MV-4-11 (cell line): ENCODE results near the gene LRRIQ4.

Source experiments
- DNase-seq: peaks from one replicate; lab custom pipeline; 2025; lab: John Stamatoyannopoulos, UW

Gene LRRIQ4

GRCh38 chr3:169812332-169813235, at the start of gene LRRIQ4, which contains the start of gene LRRC34:
TSS of gene LRRIQ4 (plus strand) at chr3:169812870. CDS start at chr3:169821922, 9,052 bp downstream.
TSS of gene LRRC34 (minus strand) at chr3:169812904. CDS start at chr3:169812548, 356 bp downstream.
- peak; percentile 96 for DNase-seq

DNA sequence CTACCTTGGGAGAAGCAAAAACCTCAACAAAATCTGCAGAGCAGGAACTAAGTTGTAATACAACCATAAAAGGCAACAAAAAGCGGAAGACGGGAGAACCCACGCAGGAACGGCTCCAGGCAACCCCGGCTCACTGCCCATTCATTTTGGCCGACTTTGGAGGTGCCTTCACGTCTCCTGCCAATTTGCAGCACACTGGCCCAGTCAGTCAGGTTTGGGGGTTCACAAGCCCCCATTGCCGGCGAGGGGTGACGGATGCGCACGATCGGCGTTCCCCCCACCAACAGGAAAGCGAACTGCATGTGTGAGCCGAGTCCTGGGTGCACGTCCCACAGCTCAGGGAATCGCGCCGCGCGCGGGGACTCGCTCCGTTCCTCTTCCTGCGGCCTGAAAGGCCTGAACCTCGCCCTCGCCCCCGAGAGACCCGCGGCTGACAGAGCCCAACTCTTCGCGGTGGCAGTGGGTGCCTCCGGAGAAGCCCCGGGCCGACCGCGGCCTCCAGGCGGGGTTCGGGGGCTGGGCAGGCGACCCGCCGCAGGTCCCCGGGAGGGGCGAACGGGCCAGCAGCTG, 48.3 kb upstream of the LRRIQ4 start:
- DNase-seq, result peak; percentile 87

- peak; percentile 93 for DNase-seq
Observed at GRCh38 chr3:169764882-169765612, 47.6 kb upstream of the LRRIQ4 start, which contains the start of gene TERC. TSS of gene TERC (minus strand) at chr3:169765060.

GRCh38 chr3:169769287-169770181, 43.1 kb upstream of the LRRIQ4 start, which contains the start of gene ACTRT3:
TSS of gene ACTRT3 (minus strand) at chr3:169769561. CDS start at chr3:169769520, 41 bp downstream.
- DNase-seq, result peak; percentile 48

GRCh38 chr3:169771497-169772304, 41.0 kb upstream of the LRRIQ4 start:
- DNase-seq, result peak; percentile 85

DNA sequence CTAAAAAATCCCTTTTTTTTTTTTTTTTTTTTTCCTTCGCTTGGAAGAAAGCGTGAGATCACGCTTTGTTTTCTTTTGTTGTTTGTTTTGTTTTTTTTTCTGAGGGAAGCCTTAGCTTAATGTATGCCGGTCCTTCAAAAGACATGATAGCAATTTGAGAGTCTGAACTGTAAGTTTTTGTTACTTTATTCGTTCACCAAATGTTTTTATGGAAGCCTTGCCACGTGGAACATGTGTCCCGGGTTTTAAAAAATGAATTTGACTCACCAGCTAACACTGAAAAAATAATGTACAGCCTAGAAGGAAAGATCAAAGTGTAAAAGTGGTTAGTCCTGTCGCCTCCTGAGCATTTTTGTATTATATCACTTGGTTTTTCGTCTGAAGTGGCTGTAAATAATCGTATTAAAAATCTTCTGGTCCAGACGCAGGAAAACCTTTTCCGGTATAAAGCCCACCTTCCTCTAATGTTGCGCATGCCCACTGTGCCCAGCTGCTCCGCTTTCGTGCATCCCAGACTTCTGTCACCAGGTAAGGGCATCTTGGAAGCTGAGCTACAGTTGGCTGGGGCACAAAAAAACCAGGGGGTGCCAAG, 40.3 kb upstream of the LRRIQ4 start:
- peak; percentile 67 for DNase-seq

- peak; percentile 88 for DNase-seq
Observed at GRCh38 chr3:169772897-169773816, 39.5 kb upstream of the LRRIQ4 start, which contains the start of gene MYNN. TSS of gene MYNN (plus strand) at chr3:169773396. CDS start at chr3:169774296, 900 bp downstream.

DNA sequence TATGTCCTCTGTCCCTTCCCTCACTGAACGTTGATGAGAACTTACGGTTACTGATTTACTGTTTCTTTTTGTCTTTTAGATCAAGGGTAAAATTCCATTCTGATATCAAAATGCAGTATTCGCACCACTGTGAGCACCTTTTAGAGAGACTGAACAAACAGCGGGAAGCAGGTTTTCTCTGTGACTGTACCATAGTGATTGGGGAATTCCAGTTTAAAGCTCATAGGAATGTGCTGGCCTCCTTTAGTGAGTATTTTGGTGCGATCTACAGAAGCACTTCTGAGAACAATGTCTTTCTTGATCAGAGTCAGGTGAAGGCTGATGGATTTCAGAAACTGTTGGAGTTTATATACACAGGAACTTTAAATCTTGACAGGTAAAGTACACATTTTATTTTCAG, 38.5 kb upstream of the LRRIQ4 start:
- DNase-seq, result no peak

- no peak for DNase-seq
Observed at GRCh38 chr3:169777822-169778221, 34.8 kb upstream of the LRRIQ4 start.

DNA sequence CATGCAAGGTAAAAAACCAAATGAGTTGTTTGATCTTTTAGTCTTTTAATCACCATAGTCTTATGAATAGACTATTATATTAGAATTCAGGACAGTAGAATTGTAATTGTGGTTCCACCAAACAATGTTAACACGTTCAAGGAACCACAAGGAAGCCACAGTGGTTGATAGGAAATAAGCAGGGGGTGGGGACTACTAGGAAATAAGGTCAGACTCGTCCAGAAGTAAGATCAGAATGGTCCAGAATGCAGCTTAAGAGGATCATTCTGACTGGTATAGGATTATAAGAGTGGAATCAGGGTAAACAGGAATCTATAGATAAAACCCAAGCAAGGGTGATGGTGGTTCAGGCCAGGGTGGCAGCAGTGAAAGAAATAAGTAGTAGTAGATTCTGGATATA, 31.9 kb upstream of the LRRIQ4 start:
- no peak for DNase-seq

GRCh38 chr3:169781209-169781855, 31.3 kb upstream of the LRRIQ4 start:
- no peak for DNase-seq

GRCh38 chr3:169787120-169787519, 25.6 kb upstream of the LRRIQ4 start:
- DNase-seq, result no peak

DNA sequence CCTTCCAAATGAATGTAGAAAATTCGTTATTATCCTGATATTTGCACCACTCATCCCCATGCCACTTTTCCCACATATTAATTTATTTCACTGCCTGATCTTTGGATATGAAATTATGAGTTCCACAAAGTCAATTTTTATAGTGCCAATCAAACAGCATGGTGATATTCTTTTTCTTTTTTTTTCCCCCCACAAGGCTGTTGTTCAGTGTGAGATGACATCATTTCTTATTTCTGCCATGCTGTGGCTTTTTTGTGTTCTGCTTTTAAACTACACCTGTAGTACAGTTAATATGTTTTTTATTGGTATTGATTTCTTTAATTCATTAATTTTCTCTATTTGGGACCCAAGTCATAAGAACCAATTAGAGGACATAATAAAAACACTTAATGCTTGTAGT, 24.9 kb upstream of the LRRIQ4 start:
- DNase-seq, result no peak

DNA sequence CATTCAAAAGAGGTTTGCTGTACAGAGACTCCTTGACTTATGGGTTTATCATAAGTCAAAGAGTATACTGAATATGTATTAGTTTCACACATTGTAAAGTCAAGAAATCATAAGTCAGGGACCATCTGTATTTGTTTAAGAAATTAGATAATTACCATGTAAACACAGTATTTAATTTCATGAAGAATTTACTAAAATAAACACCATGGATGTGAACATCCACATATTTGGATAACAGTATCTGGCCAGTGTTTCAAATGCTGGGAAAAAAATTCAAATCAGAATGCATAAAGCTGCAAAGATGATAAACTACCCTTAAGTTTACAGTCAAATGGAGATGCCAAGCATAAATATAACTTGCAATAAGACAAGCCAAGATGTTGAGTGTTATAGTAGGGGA, 22.5 kb upstream of the LRRIQ4 start:
- DNase-seq, result no peak

GRCh38 chr3:169790687-169791429, 21.8 kb upstream of the LRRIQ4 start:
- no peak for DNase-seq

GRCh38 chr3:169792359-169792758, 20.3 kb upstream of the LRRIQ4 start:
- DNase-seq, result no peak

- DNase-seq, result no peak
Observed at GRCh38 chr3:169804681-169805080, 8.0 kb upstream of the LRRIQ4 start.
